Measurements from ENCODE around the gene INVS. TPM values are rescaled to one million over a fixed set of nuclear protein-coding genes. Genes with fewer than 3 reads are reported as not detected.
"Not testable (repeated sequence)": the region's sequence is repeated elsewhere in the genome, so short reads cannot be mapped to it uniquely, and the experiment has no call there.

Gene INVS
- total RNA-seq, 1 donor from 2014 or later: 20.5 TPM

GRCh38 chr9:100227636-100228035 is 128.6 kb downstream of the INVS start:
- no peak for DNase-seq (ENCODE audit: low read depth)
- TF ChIP-seq CTCF (IDR thresholded peaks at IDR 0.05; ENCODE audit: insufficient read depth, low read length, severe bottlenecking): no peak
- no peak for FAIRE-seq
- Histone ChIP-seq H3K27me3 (ENCODE audit: control insufficient read depth, insufficient read depth, low read length) (no peaks in the 10 kb centered on the region), H3K36me3 (ENCODE audit: control insufficient read depth, insufficient read depth, low read length) (no peaks in the 10 kb centered on the region), H3K4me3 (ENCODE audit: low read depth, low read length) (no peak overlapping the region)

GRCh38 chr9:100228352-100228869 is 129.4 kb downstream of the INVS start:
- Histone ChIP-seq H3K27me3 (ENCODE audit: control insufficient read depth, insufficient read depth, low read length) (no peaks in the 10 kb centered on the region), H3K4me3 (ENCODE audit: low read depth, low read length) (no peak overlapping the region), H3K36me3 (ENCODE audit: control insufficient read depth, insufficient read depth, low read length) (no peaks in the 10 kb centered on the region)
- no peak for DNase-seq (ENCODE audit: low read depth)
- no peak for TF ChIP-seq CTCF (IDR thresholded peaks at IDR 0.05; ENCODE audit: insufficient read depth, low read length, severe bottlenecking)
- FAIRE-seq: no peak

GRCh38 chr9:100229136-100229535 is 130.1 kb downstream of the INVS start:
- DNase-seq (ENCODE audit: low read depth) (no peak), FAIRE-seq (no peak)
- Histone ChIP-seq H3K4me3 (ENCODE audit: low read depth, low read length) (no peak overlapping the region), H3K27me3 (ENCODE audit: control insufficient read depth, insufficient read depth, low read length) (no peaks in the 10 kb centered on the region), H3K36me3 (ENCODE audit: control insufficient read depth, insufficient read depth, low read length) (no peaks in the 10 kb centered on the region)
- TF ChIP-seq CTCF (IDR thresholded peaks at IDR 0.05; ENCODE audit: insufficient read depth, low read length, severe bottlenecking): no peak

- no peak for TF ChIP-seq CTCF (IDR thresholded peaks at IDR 0.05; ENCODE audit: insufficient read depth, low read length, severe bottlenecking)
- FAIRE-seq: no peak
- H3K36me3 ChIP-seq (ENCODE audit: control insufficient read depth, insufficient read depth, low read length): no peaks in the 10 kb centered on the region
Measured at GRCh38 chr9:100229561-100229960, 130.5 kb downstream of the INVS start.

GRCh38 chr9:100236986-100237385 is 137.9 kb downstream of the INVS start:
- H3K4me3 ChIP-seq (ENCODE audit: low read depth, low read length); FAIRE-seq; H3K36me3 ChIP-seq (ENCODE audit: control insufficient read depth, insufficient read depth, low read length); H3K27me3 ChIP-seq (ENCODE audit: control insufficient read depth, insufficient read depth, low read length); DNase-seq (ENCODE audit: low read depth): not testable (repeated sequence)

More at GRCh38 chr9:100229561-100229960, 130.5 kb downstream of the INVS start:
- no peak for DNase-seq (ENCODE audit: low read depth)
- no peaks in the 10 kb centered on the region for H3K27me3 ChIP-seq (ENCODE audit: control insufficient read depth, insufficient read depth, low read length)
- no peak overlapping the region for H3K4me3 ChIP-seq (ENCODE audit: low read depth, low read length)

- Histone ChIP-seq H3K27me3 (ENCODE audit: control insufficient read depth, insufficient read depth, low read length) (no peaks in the 10 kb centered on the region), H3K4me3 (ENCODE audit: low read depth, low read length) (no peak overlapping the region), H3K36me3 (ENCODE audit: control insufficient read depth, insufficient read depth, low read length) (peaks cover 1% of the 10 kb centered on the region)
- no peak for TF ChIP-seq CTCF (IDR thresholded peaks at IDR 0.05; ENCODE audit: insufficient read depth, low read length, severe bottlenecking)
- no peak for FAIRE-seq
- DNase-seq (ENCODE audit: low read depth): no peak
Measured at GRCh38 chr9:100240512-100240911, 141.5 kb downstream of the INVS start.

Data from bronchial epithelial cell (primary cell).